HUES6 (cell line): ENCODE measurements around the gene CDKN2B-AS1.

Experiments used
- H3K27ac ChIP-seq: 2 replicates; pipeline ENCODE4 v1.7.0; 2013; ENCODE audit warnings: low read depth, mild to moderate bottlenecking, low read length, inconsistent platforms
- H3K27me3 ChIP-seq: 2 replicates; pipeline ENCODE4 v1.6.1; 2013; ENCODE audit warnings: low read length; ENCODE audit not compliant: control insufficient read depth, insufficient read depth
- H3K36me3 ChIP-seq: 2 replicates; pipeline ENCODE4 v1.6.1; 2013; ENCODE audit warnings: low read length; ENCODE audit not compliant: control insufficient read depth, insufficient read depth
- H3K4me1 ChIP-seq: 2 replicates; pipeline ENCODE4 v1.6.1; 2013; ENCODE audit warnings: low read length; ENCODE audit not compliant: control insufficient read depth, insufficient read depth
- H3K4me3 ChIP-seq: 2 replicates; pipeline ENCODE4 v1.5.1; 2013; ENCODE audit warnings: low read depth, low read length
- H3K9ac ChIP-seq: one replicate; pipeline ENCODE4 v1.6.1; 2013; ENCODE audit warnings: mild to moderate bottlenecking, low read length
- H3K9me3 ChIP-seq: 2 replicates; pipeline ENCODE4 v1.6.1; 2013; ENCODE audit warnings: low read depth, low read length; ENCODE audit not compliant: control insufficient read depth, insufficient read depth

The CDKN2B-AS1 gene

GRCh38 chr9:22129633-22130032 lies 135.0 kb downstream of the CDKN2B-AS1 start:
- no peak overlapping the region for H3K4me3 ChIP-seq
- no peaks in the 10 kb centered on the region for H3K27me3 ChIP-seq
- no peaks in the 10 kb centered on the region for H3K36me3 ChIP-seq
- H3K4me1 ChIP-seq, result peaks cover 11% of the 10 kb centered on the region; the same call in 1 of the 2 replicates
- no peaks in the 10 kb centered on the region for H3K9me3 ChIP-seq
- no peak overlapping the region for H3K27ac ChIP-seq
- no peak overlapping the region for H3K9ac ChIP-seq

DNA sequence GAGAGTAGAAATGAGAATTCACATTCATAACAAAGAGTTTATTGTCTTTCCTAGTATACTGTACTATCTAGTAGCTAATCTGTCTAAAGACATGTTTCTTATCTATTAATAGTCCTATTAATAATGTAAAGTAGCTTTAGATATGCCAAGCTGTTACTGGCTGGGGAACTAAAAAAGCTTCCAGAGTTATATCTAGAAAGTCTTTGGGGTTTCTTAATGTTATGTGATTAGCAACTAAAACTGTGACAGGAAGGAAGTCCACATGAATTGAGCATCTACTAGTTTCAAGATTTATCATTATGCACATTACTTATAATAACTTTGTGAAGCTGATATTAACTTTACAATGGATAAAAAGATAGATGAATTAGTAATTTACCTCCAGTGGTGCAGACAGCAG lies 137.2 kb downstream of the CDKN2B-AS1 start:
- no peaks in the 10 kb centered on the region for H3K36me3 ChIP-seq
- no peak overlapping the region for H3K9ac ChIP-seq

GRCh38 chr9:22134390-22134789 lies 139.8 kb downstream of the CDKN2B-AS1 start:
- H3K36me3 ChIP-seq, result no peaks in the 10 kb centered on the region
- H3K4me3 ChIP-seq, result no peak overlapping the region
- peaks cover 2% of the 10 kb centered on the region; the same call in 1 of the 2 replicates for H3K4me1 ChIP-seq
- H3K27ac ChIP-seq, result no peak overlapping the region
- no peaks in the 10 kb centered on the region for H3K27me3 ChIP-seq
- H3K9me3 ChIP-seq, result no peaks in the 10 kb centered on the region
- no peak overlapping the region for H3K9ac ChIP-seq

More for the DNA sequence above, 137.2 kb downstream of the CDKN2B-AS1 start:
- Histone ChIP-seq H3K4me1 (peaks cover 11% of the 10 kb centered on the region; the same call in 1 of the 2 replicates), H3K9me3 (no peaks in the 10 kb centered on the region), H3K27ac (no peak overlapping the region), H3K27me3 (no peaks in the 10 kb centered on the region), H3K4me3 (no peak overlapping the region)

DNA sequence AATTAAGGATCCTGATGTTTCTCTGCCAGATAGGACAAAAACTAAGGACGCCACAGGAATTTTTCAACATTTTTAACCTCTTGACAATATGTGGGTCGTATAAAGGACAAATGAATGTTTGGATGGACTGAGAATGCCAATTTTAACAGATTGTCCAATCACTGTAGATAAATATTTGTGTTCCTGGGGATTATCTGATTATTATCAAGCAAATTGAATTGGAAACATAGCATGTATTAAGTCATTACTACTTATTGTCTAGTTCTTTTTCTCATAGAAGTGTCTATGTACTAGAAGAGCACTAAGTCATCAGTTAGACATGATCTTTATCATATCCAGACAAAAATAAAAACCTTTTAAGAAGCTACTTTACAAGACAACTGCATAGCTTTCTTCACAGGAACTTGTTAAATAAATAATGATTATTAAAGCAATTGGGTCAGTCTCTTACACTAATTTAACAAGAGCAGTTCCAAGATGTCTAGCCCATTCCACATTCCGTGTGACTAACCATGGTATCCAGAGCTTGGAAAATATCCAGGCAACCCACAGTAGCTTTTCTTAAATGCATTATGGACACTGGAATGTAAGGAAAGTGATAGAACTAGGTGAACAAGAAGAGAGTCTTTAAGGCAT lies 142.0 kb downstream of the CDKN2B-AS1 start:
- Histone ChIP-seq H3K4me1 (no peaks in the 10 kb centered on the region; the same call in 1 of the 2 replicates), H3K9ac (no peak overlapping the region), H3K27me3 (no peaks in the 10 kb centered on the region), H3K9me3 (no peaks in the 10 kb centered on the region), H3K36me3 (no peaks in the 10 kb centered on the region), H3K27ac (no peak overlapping the region), H3K4me3 (no peak overlapping the region)

DNA sequence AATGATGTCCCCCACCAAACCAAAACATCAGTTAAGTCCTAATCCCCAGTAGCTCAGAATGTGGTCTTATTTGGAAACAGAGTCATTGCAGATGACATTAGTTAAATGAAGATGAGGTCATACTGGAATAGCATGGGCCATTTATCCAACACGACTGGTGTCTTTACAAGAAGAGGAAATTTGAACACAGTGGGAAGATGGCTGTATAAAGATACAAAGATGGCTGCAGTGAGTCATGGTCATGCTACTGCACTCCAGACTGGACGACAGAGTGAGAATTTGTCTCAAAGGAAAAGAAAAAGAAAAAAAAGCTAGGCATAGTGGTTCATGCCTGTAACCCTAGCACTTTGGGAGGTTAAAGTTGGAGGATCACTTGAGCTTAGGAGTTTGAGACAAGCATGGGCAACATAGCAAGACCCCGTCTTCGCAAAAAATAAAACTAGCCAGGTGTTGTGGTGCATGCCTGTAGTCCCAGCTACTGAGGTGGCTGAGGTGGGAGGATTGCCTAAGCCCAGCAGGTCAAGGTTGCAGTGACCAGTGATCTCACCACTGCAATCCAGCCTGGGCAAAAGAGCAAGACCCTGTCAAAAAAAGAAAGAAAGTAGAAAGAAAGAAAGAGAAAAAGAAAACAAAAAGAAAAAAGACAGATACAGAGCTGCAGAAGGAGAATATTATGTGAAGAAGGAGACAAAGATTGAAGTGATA lies 144.5 kb downstream of the CDKN2B-AS1 start:
- no peak overlapping the region for H3K4me3 ChIP-seq

DNA sequence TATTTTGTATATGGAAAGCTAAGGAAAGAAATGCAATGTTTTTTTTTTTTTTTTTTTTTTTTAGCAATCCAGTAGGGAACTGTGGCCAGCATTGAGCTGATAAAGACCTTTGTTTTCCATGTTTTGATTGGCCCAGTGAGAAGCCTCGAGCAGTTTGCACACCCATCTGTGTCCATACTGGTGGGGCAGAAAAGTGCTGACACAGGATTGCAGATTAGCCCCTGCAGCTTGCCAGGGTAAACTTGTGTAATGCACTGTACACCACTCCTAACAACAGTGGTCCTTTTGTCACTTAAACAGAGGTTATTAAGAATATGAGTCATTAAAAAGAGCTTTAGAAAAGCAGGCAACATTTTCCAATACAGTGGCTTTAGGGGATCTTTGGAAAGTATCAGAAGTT lies 147.3 kb downstream of the CDKN2B-AS1 start:
- Histone ChIP-seq H3K36me3 (no peaks in the 10 kb centered on the region), H3K27me3 (no peaks in the 10 kb centered on the region), H3K9me3 (no peaks in the 10 kb centered on the region), H3K27ac (no peak overlapping the region), H3K4me1 (no peaks in the 10 kb centered on the region; the same call in 1 of the 2 replicates), H3K4me3 (no peak overlapping the region), H3K9ac (no peak overlapping the region)

More for the DNA sequence above, 144.5 kb downstream of the CDKN2B-AS1 start:
- no peak overlapping the region for H3K9ac ChIP-seq
- no peak overlapping the region for H3K27ac ChIP-seq
- no peaks in the 10 kb centered on the region for H3K9me3 ChIP-seq
- no peaks in the 10 kb centered on the region for H3K36me3 ChIP-seq
- H3K27me3 ChIP-seq, result no peaks in the 10 kb centered on the region
- H3K4me1 ChIP-seq, result no peaks in the 10 kb centered on the region; the same call in 1 of the 2 replicates

- no peak overlapping the region for H3K27ac ChIP-seq
Measured at GRCh38 chr9:22142671-22143070, 148.1 kb downstream of the CDKN2B-AS1 start.

GRCh38 chr9:22143799-22144625 lies 149.4 kb downstream of the CDKN2B-AS1 start:
- Histone ChIP-seq H3K27ac (no peak overlapping the region), H3K9me3 (no peaks in the 10 kb centered on the region), H3K36me3 (no peaks in the 10 kb centered on the region), H3K9ac (no peak overlapping the region), H3K4me1 (no peaks in the 10 kb centered on the region; the same call in 1 of the 2 replicates), H3K27me3 (no peaks in the 10 kb centered on the region), H3K4me3 (no peak overlapping the region)

More at GRCh38 chr9:22142671-22143070, 148.1 kb downstream of the CDKN2B-AS1 start:
- Histone ChIP-seq H3K4me3 (no peak overlapping the region), H3K36me3 (no peaks in the 10 kb centered on the region), H3K27me3 (no peaks in the 10 kb centered on the region), H3K9me3 (no peaks in the 10 kb centered on the region), H3K9ac (no peak overlapping the region), H3K4me1 (no peaks in the 10 kb centered on the region; the same call in 1 of the 2 replicates)

- Histone ChIP-seq H3K27ac (no peak overlapping the region), H3K36me3 (no peaks in the 10 kb centered on the region), H3K27me3 (no peaks in the 10 kb centered on the region), H3K9me3 (no peaks in the 10 kb centered on the region), H3K4me1 (no peaks in the 10 kb centered on the region; the same call in 1 of the 2 replicates), H3K4me3 (no peak overlapping the region), H3K9ac (no peak overlapping the region)
Measured at GRCh38 chr9:22146604-22147003, 152.0 kb downstream of the CDKN2B-AS1 start.

GRCh38 chr9:22147813-22148527 lies 153.4 kb downstream of the CDKN2B-AS1 start:
- H3K4me1 ChIP-seq, result no peaks in the 10 kb centered on the region
- no peaks in the 10 kb centered on the region for H3K9me3 ChIP-seq
- no peaks in the 10 kb centered on the region for H3K36me3 ChIP-seq
- no peaks in the 10 kb centered on the region for H3K27me3 ChIP-seq
- H3K4me3 ChIP-seq, result no peak overlapping the region
- no peak overlapping the region for H3K9ac ChIP-seq
- no peak overlapping the region for H3K27ac ChIP-seq
